GM23338 (cell line): ENCODE results near the gene NEK7. TPM values are rescaled to one million over a fixed set of nuclear protein-coding genes. Genes with fewer than 3 reads are reported as not detected.
A peak's percentile ranks its signal among the peaks of the same experiment; 100 is the strongest.

Experiments
- ATAC-seq: fragments of 200-7000 bp; cut with Tn5 transposase; 3 replicates; pipeline ENCODE4 v1.9.1; 2020
- DNase-seq: peaks from one replicate; pipeline ENCODE4 v3.0.0-alpha.2; 2015; ENCODE audit warnings: low spot score
- H2AFZ ChIP-seq: fragments of 200-600 bp; sonication (generic); 2 replicates; pipeline ENCODE4 v1.8.0; 2016; ENCODE audit warnings: antibody characterized with exemption, mild to moderate bottlenecking, moderate library complexity
- H3F3A ChIP-seq: fragments of 200-600 bp; sonication (generic); replicated peaks from 2 replicates; pipeline ENCODE4 v1.8.0; 2017; ENCODE audit warnings: antibody characterized with exemption, mixed run types, low read depth
- H3K27ac ChIP-seq: fragments of 200-600 bp; sonication (generic); 2 replicates; pipeline ENCODE4 v1.6.1; 2016; ENCODE audit warnings: low read depth
- H3K27me3 ChIP-seq: fragments of 200-600 bp; sonication (generic); 2 replicates; pipeline ENCODE4 v1.8.0; 2016; ENCODE audit warnings: mild to moderate bottlenecking, mixed run types, moderate library complexity; ENCODE audit not compliant: insufficient read depth
- H3K36me3 ChIP-seq: fragments of 200-600 bp; sonication (generic); 2 replicates; pipeline ENCODE4 v1.8.0; 2016; ENCODE audit warnings: mild to moderate bottlenecking; ENCODE audit not compliant: insufficient read depth
- H3K4me1 ChIP-seq: fragments of 200-600 bp; sonication (generic); 2 replicates; pipeline ENCODE4 v1.8.0; 2016; ENCODE audit warnings: mild to moderate bottlenecking, moderate library complexity; ENCODE audit not compliant: insufficient read depth
- H3K4me2 ChIP-seq: fragments of 200-600 bp; sonication (generic); 2 replicates; pipeline ENCODE4 v1.7.1; 2017; ENCODE audit warnings: mixed run types
- H3K4me3 ChIP-seq: fragments of 200-600 bp; sonication (generic); 2 replicates; pipeline ENCODE4 v1.6.1; 2016; ENCODE audit warnings: mixed run types
- H3K79me2 ChIP-seq: fragments of 200-600 bp; sonication (generic); replicated peaks from 2 replicates; pipeline ENCODE4 v1.8.0; 2017; ENCODE audit warnings: mild to moderate bottlenecking; ENCODE audit not compliant: insufficient read depth
- H3K9me2 ChIP-seq: fragments of 200-600 bp; sonication (generic); 2 replicates; pipeline ENCODE4 v1.8.0; 2017; ENCODE audit not compliant: insufficient read depth
- H4K20me1 ChIP-seq: fragments of 200-600 bp; sonication (generic); replicated peaks from 2 replicates; pipeline ENCODE4 v1.8.0; 2017; ENCODE audit warnings: mild to moderate bottlenecking; ENCODE audit not compliant: insufficient read depth
- H3K27ac Mint-ChIP-seq: 2 replicates; pipeline ENCODE4 v1.8.0; 2020; ENCODE audit warnings: inconsistent platforms, mild to moderate bottlenecking, moderate library complexity, mixed read lengths
- H3K27me3 Mint-ChIP-seq: 3 replicates; pipeline ENCODE4 v1.8.0; 2022; ENCODE audit warnings: low read depth, mild to moderate bottlenecking, moderate library complexity, mixed read lengths, inconsistent platforms; ENCODE audit not compliant: insufficient read depth, poor library complexity
- H3K36me3 Mint-ChIP-seq: 3 replicates; pipeline ENCODE4 v1.8.0; 2021; ENCODE audit warnings: low read depth, mild to moderate bottlenecking, inconsistent platforms, moderate library complexity, mixed read lengths
- H3K4me1 Mint-ChIP-seq: 3 replicates; pipeline ENCODE4 v1.8.0; 2020; ENCODE audit warnings: mild to moderate bottlenecking, inconsistent platforms, mixed read lengths
- H3K4me3 Mint-ChIP-seq: 3 replicates; pipeline ENCODE4 v1.8.0; 2021; ENCODE audit warnings: moderate library complexity, mild to moderate bottlenecking, inconsistent platforms, mixed read lengths
- H3K9me3 Mint-ChIP-seq: 3 replicates; pipeline ENCODE4 v1.8.0; 2020; ENCODE audit warnings: moderate library complexity, mild to moderate bottlenecking, inconsistent platforms, mixed read lengths
- CREB1 ChIP-seq: fragments of 250-450 bp; sonication (Bioruptor Pico); IDR thresholded peaks from 2 replicates; pipeline ENCODE4 v1.5.0; 2020; ENCODE audit warnings: low read depth, mild to moderate bottlenecking, moderate library complexity
- EZH2 ChIP-seq: fragments of 200-600 bp; sonication (generic); IDR thresholded peaks from one replicate; pipeline ENCODE4 v1.8.0; 2017; ENCODE audit warnings: antibody characterized with exemption, mild to moderate bottlenecking, low read depth; ENCODE audit not compliant: unreplicated experiment
- EZH2phosphoT487 ChIP-seq: fragments of 200-600 bp; sonication (generic); IDR thresholded peaks from one replicate; pipeline ENCODE4 v1.8.1; 2018; ENCODE audit warnings: antibody characterized with exemption; ENCODE audit not compliant: unreplicated experiment
- JUNB ChIP-seq: IDR thresholded peaks from one replicate; pipeline ENCODE4 v1.6.1; 2016; ENCODE audit warnings: antibody characterized with exemption; ENCODE audit not compliant: unreplicated experiment
- NANOG ChIP-seq: IDR thresholded peaks from 2 replicates; pipeline ENCODE4 v1.6.1; 2016; ENCODE audit warnings: antibody characterized with exemption, borderline replicate concordance
- POLR2AphosphoS5 ChIP-seq: IDR thresholded peaks from 2 replicates; pipeline ENCODE4 v1.6.1; 2016; ENCODE audit warnings: antibody characterized with exemption, low read depth
- STAT1 ChIP-seq: IDR thresholded peaks from one replicate; pipeline ENCODE4 v1.6.1; 2016; ENCODE audit warnings: antibody characterized with exemption; ENCODE audit not compliant: unreplicated experiment
- ZNF114 ChIP-seq: fragments of 250-450 bp; sonication (Bioruptor Pico); IDR thresholded peaks from 2 replicates; pipeline ENCODE4 v1.5.0; 2020; ENCODE audit warnings: mild to moderate bottlenecking, moderate library complexity
- ZNF331 ChIP-seq: fragments of 250-450 bp; sonication (Bioruptor Pico); IDR thresholded peaks from 2 replicates; pipeline ENCODE4 v1.5.0; 2020; ENCODE audit warnings: low read depth, mild to moderate bottlenecking, moderate library complexity
- polyA plus RNA-seq: library from polyadenylated mRNA; unstranded; fragments of >200 nt; fragmentation: Nextera tagmentation; extraction: Ambion mirVana; gene quantifications from 2 replicates; pipeline ENCODE4 v1.2.1, GENCODE V29; 2016
- total RNA-seq: library from RNA; depleted of rRNA; stranded (reverse); fragments of >200 nt; shearing (Covaris generic); gene quantifications from 2 replicates; pipeline ENCODE4 v1.2.3, GENCODE V29; 2014
- TF ChIP-seq, protein P1 (sequence below): IDR thresholded peaks from one replicate; pipeline ENCODE4 v1.6.1; 2018; ENCODE audit warnings: antibody characterized with exemption; ENCODE audit not compliant: unreplicated experiment
- TF ChIP-seq, protein P2 (sequence below), 2 experiments: fragments of 200-600 bp in 1 of 2; sonication (generic) in 1 of 2; conservative IDR thresholded peaks; 2 replicates each; pipeline versions ENCODE4 v1.5.1 to v1.6.1; 2016 to 2017; ENCODE audit warnings: antibody characterized with exemption in 2 of 2, low read depth in 2 of 2, mild to moderate bottlenecking in 2 of 2, moderate library complexity in 1 of 2
- TF ChIP-seq, protein P3 (sequence below): fragments of 250-450 bp; sonication (Bioruptor Pico); IDR thresholded peaks from 2 replicates; pipeline ENCODE4 v1.5.0; 2020; ENCODE audit warnings: mild to moderate bottlenecking, moderate library complexity
- TF ChIP-seq, protein P4 (sequence below): IDR thresholded peaks from 2 replicates; pipeline ENCODE4 v1.6.1; 2016; ENCODE audit warnings: antibody characterized with exemption

NEK7 gene
- total and polyA plus RNA-seq, 2 experiments from 2014 or later, result 4.8 to 15.3 TPM

DNA sequence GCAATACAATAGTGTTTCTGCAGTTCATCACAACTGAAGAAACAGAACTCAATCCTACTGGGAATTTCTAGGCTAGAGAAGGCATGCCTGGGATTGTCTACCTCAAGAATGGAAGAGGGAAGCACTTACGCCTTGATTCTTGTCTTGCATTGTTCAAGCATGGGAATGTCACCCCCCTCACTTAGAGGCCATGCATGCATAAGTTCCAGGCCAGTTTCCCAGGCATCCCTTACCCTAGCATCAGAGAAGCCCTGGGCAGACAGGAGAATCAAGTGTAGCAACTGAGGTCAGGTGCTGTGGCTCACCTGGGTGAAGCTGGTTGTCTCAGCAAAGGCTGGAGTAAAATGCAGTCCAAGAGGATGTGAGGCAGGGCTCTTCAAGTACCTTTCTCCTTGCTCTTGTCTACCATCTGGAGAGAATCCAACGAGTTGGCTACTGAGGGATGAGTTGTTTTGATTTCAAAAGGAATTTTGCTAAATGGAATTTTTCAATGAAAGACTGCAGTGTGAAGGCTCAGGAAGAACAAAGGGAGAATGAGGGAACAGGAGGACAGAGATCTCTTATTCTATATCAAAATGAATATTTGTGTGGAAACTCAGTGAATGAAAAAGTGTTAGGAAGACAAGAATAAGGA, 174.3 kb downstream of the NEK7 start:
- H3K4me1 Mint-ChIP-seq, result no peaks in the 10 kb centered on the region; the same call in 1 of the 3 replicates
- Histone ChIP-seq H4K20me1 (no peaks in the 10 kb centered on the region), H2AFZ (no peak overlapping the region), H3F3A (no peaks in the 10 kb centered on the region), H3K4me2 (no peak overlapping the region), H3K27me3 (no peaks in the 10 kb centered on the region), H3K4me1 (no peaks in the 10 kb centered on the region), H3K9me2 (no peaks in the 10 kb centered on the region), H3K36me3 (no peaks in the 10 kb centered on the region), H3K27ac (no peak overlapping the region), H3K4me3 (no peak overlapping the region), H3K79me2 (no peaks in the 10 kb centered on the region)
- no peak overlapping the region for H3K4me3 Mint-ChIP-seq
- H3K36me3 Mint-ChIP-seq, result no peaks in the 10 kb centered on the region
- no peak for TF ChIP-seq STAT1
- TF ChIP-seq, protein P1, sequence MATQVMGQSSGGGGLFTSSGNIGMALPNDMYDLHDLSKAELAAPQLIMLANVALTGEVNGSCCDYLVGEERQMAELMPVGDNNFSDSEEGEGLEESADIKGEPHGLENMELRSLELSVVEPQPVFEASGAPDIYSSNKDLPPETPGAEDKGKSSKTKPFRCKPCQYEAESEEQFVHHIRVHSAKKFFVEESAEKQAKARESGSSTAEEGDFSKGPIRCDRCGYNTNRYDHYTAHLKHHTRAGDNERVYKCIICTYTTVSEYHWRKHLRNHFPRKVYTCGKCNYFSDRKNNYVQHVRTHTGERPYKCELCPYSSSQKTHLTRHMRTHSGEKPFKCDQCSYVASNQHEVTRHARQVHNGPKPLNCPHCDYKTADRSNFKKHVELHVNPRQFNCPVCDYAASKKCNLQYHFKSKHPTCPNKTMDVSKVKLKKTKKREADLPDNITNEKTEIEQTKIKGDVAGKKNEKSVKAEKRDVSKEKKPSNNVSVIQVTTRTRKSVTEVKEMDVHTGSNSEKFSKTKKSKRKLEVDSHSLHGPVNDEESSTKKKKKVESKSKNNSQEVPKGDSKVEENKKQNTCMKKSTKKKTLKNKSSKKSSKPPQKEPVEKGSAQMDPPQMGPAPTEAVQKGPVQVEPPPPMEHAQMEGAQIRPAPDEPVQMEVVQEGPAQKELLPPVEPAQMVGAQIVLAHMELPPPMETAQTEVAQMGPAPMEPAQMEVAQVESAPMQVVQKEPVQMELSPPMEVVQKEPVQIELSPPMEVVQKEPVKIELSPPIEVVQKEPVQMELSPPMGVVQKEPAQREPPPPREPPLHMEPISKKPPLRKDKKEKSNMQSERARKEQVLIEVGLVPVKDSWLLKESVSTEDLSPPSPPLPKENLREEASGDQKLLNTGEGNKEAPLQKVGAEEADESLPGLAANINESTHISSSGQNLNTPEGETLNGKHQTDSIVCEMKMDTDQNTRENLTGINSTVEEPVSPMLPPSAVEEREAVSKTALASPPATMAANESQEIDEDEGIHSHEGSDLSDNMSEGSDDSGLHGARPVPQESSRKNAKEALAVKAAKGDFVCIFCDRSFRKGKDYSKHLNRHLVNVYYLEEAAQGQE, result no peak
- TF ChIP-seq EZH2, result no peak
- no peak for TF ChIP-seq ZNF331 (CRISPR knock-in tag)
- TF ChIP-seq JUNB, result no peak
- TF ChIP-seq, protein P2, sequence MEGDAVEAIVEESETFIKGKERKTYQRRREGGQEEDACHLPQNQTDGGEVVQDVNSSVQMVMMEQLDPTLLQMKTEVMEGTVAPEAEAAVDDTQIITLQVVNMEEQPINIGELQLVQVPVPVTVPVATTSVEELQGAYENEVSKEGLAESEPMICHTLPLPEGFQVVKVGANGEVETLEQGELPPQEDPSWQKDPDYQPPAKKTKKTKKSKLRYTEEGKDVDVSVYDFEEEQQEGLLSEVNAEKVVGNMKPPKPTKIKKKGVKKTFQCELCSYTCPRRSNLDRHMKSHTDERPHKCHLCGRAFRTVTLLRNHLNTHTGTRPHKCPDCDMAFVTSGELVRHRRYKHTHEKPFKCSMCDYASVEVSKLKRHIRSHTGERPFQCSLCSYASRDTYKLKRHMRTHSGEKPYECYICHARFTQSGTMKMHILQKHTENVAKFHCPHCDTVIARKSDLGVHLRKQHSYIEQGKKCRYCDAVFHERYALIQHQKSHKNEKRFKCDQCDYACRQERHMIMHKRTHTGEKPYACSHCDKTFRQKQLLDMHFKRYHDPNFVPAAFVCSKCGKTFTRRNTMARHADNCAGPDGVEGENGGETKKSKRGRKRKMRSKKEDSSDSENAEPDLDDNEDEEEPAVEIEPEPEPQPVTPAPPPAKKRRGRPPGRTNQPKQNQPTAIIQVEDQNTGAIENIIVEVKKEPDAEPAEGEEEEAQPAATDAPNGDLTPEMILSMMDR (conservative IDR thresholded peaks at IDR 0.05; ENCODE audit: low read depth in 2 of 2), result no peak
- no peak for TF ChIP-seq CREB1
- TF ChIP-seq EZH2phosphoT487, result no peak
- TF ChIP-seq, protein P3, sequence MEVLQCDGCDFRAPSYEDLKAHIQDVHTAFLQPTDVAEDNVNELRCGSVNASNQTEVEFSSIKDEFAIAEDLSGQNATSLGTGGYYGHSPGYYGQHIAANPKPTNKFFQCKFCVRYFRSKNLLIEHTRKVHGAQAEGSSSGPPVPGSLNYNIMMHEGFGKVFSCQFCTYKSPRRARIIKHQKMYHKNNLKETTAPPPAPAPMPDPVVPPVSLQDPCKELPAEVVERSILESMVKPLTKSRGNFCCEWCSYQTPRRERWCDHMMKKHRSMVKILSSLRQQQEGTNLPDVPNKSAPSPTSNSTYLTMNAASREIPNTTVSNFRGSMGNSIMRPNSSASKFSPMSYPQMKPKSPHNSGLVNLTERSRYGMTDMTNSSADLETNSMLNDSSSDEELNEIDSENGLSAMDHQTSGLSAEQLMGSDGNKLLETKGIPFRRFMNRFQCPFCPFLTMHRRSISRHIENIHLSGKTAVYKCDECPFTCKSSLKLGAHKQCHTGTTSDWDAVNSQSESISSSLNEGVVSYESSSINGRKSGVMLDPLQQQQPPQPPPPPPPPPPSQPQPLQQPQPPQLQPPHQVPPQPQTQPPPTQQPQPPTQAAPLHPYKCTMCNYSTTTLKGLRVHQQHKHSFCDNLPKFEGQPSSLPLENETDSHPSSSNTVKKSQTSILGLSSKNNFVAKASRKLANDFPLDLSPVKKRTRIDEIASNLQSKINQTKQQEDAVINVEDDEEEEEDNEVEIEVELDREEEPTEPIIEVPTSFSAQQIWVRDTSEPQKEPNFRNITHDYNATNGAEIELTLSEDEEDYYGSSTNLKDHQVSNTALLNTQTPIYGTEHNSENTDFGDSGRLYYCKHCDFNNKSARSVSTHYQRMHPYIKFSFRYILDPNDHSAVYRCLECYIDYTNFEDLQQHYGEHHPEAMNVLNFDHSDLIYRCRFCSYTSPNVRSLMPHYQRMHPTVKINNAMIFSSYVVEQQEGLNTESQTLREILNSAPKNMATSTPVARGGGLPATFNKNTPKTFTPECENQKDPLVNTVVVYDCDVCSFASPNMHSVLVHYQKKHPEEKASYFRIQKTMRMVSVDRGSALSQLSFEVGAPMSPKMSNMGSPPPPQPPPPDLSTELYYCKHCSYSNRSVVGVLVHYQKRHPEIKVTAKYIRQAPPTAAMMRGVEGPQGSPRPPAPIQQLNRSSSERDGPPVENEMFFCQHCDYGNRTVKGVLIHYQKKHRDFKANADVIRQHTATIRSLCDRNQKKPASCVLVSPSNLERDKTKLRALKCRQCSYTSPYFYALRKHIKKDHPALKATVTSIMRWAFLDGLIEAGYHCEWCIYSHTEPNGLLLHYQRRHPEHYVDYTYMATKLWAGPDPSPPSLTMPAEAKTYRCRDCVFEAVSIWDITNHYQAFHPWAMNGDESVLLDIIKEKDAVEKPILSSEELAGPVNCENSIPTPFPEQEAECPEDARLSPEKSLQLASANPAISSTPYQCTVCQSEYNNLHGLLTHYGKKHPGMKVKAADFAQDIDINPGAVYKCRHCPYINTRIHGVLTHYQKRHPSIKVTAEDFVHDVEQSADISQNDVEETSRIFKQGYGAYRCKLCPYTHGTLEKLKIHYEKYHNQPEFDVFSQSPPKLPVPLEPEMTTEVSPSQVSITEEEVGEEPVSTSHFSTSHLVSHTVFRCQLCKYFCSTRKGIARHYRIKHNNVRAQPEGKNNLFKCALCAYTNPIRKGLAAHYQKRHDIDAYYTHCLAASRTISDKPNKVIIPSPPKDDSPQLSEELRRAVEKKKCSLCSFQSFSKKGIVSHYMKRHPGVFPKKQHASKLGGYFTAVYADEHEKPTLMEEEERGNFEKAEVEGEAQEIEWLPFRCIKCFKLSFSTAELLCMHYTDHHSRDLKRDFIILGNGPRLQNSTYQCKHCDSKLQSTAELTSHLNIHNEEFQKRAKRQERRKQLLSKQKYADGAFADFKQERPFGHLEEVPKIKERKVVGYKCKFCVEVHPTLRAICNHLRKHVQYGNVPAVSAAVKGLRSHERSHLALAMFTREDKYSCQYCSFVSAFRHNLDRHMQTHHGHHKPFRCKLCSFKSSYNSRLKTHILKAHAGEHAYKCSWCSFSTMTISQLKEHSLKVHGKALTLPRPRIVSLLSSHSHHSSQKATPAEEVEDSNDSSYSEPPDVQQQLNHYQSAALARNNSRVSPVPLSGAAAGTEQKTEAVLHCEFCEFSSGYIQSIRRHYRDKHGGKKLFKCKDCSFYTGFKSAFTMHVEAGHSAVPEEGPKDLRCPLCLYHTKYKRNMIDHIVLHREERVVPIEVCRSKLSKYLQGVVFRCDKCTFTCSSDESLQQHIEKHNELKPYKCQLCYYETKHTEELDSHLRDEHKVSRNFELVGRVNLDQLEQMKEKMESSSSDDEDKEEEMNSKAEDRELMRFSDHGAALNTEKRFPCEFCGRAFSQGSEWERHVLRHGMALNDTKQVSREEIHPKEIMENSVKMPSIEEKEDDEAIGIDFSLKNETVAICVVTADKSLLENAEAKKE, result no peak
- TF ChIP-seq, protein P4, sequence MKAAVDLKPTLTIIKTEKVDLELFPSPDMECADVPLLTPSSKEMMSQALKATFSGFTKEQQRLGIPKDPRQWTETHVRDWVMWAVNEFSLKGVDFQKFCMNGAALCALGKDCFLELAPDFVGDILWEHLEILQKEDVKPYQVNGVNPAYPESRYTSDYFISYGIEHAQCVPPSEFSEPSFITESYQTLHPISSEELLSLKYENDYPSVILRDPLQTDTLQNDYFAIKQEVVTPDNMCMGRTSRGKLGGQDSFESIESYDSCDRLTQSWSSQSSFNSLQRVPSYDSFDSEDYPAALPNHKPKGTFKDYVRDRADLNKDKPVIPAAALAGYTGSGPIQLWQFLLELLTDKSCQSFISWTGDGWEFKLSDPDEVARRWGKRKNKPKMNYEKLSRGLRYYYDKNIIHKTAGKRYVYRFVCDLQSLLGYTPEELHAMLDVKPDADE, result no peak
- TF ChIP-seq NANOG, result no peak
- TF ChIP-seq ZNF114 (CRISPR knock-in tag), result no peak
- TF ChIP-seq POLR2AphosphoS5, result no peak
- DNase-seq (peak; percentile 13), ATAC-seq (no peak)
- no peaks in the 10 kb centered on the region for H3K9me3 Mint-ChIP-seq
- no peak overlapping the region for H3K27ac Mint-ChIP-seq
- no peaks in the 10 kb centered on the region for H3K27me3 Mint-ChIP-seq
